Caki2 (cell line): Measurements from ENCODE around the gene PLA1A. TPM values are rescaled to one million over a fixed set of nuclear protein-coding genes. Genes with fewer than 3 reads are reported as not detected.
"Not testable (repeated sequence)": the region's sequence is repeated elsewhere in the genome, so short reads cannot be mapped to it uniquely, and the experiment has no call there.

Experiments used
- DNase-seq: peaks from one replicate; pipeline ENCODE4 v3.0.0-alpha.2; 2015; ENCODE audit warnings: low read depth
- in situ Hi-C: cut with HindIII; loops from 2 replicates; pipeline ENCODE4 v1.10.0; 2016; ENCODE audit warnings: low sequenced_read_pairs, low pct_unique_long_range_greater_than_20kb, mixed read lengths
- total RNA-seq: library from RNA; depleted of rRNA; stranded (reverse); fragments of >200 nt; shearing (Covaris generic); gene quantifications from 2 replicates; pipeline ENCODE4 v1.2.3, GENCODE V29; 2014; ENCODE audit warnings: low replicate concordance; rRNA removed

PLA1A gene
- total RNA-seq, 1 experiment from 2014 or later = 10.6 TPM

GRCh38 chr3:119676020-119676419 lies 78.3 kb downstream of the PLA1A start:
- no peak for DNase-seq
- in situ Hi-C loops = no loop called here

- in situ Hi-C loops = no loop called here
- peak; percentile 91 for DNase-seq
Observed at GRCh38 chr3:119676771-119677640, 79.3 kb downstream of the PLA1A start, which contains the start of gene COX17. TSS of gene COX17 (minus strand) at chr3:119677406. CDS start at chr3:119677310, 96 bp downstream.

DNA sequence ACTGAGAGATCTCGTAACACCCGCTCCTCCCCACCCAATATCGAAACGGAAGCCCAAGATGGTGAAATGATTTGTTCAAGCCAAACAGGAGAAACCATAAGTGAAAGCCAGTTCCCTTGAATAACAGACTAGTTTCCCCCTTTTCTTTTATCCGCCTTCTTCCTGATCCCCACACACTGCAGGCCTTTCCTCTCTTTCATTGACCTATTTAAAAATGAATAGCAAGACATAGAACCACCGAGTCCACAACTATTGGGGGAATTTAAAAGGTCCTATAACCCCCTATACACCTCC lies 79.9 kb downstream of the PLA1A start:
- no peak for DNase-seq
- in situ Hi-C loops = no loop called here

DNA sequence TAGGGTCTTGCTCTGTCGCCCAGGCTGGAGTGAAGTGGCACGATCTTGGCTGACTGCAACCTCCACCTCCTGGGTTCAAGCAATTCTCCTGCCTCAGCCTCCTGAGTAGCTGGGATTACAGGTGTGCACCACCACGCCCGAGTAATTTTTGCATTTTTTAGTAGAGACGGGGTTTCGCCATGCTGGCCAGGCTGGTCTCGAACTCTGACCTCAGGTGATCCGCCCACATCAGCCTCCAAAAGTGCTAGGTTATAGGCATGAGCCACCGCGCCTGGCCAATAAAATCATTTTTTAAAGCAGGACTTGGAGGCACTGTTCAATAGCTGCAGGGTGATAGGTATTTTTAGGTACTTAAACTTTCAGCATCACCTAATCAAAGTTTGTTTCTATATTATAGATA lies 80.5 kb downstream of the PLA1A start:
- DNase-seq, in situ Hi-C loops: not testable (repeated sequence)

Other genes starting within 250 kb of the PLA1A start
- 41.5 and 91.3 TPM in 2 replicates for gene TMEM39A, start 134.3 kb upstream of the PLA1A start, total RNA-seq
- gene POGLUT1, start 128.9 kb upstream of the PLA1A start, total RNA-seq = 2.1 and 16.1 TPM in 2 replicates
- gene TIMMDC1, start 99.3 kb upstream of the PLA1A start, total RNA-seq = 22.9 and 55.5 TPM in 2 replicates
- not detected in 2 replicates for gene CD80, start 38.3 kb upstream of the PLA1A start, total RNA-seq
- gene ADPRH, start 18.4 kb upstream of the PLA1A start, total RNA-seq = 1.7 and 2.2 TPM in 2 replicates
- gene POPDC2, start 62.7 kb downstream of the PLA1A start, total RNA-seq = not detected in 2 replicates
- 8.6 and 22.3 TPM in 2 replicates for gene COX17, start 79.5 kb downstream of the PLA1A start, total RNA-seq
- gene CFAP91, start 105.1 kb downstream of the PLA1A start, total RNA-seq = 0.17 and 4.5 TPM in 2 replicates
- not detected in 2 replicates for gene NR1I2, start 184.2 kb downstream of the PLA1A start, total RNA-seq